GM23248 (cell line): ENCODE data around the gene ROPN1L. TPM values are rescaled to one million over a fixed set of nuclear protein-coding genes. Genes with fewer than 3 reads are reported as not detected.
A peak's percentile ranks its signal among the peaks of the same experiment; 100 is the strongest.

Source experiments
- DNase-seq: peaks from one replicate; pipeline ENCODE4 v3.0.0-alpha.2; 2015
- H2AFZ ChIP-seq: fragments of 200-600 bp; sonication (generic); 2 replicates; pipeline ENCODE4 v1.6.1; 2016; ENCODE audit warnings: antibody characterized with exemption
- H3F3A ChIP-seq: fragments of 200-600 bp; sonication (generic); 2 replicates; pipeline ENCODE4 v1.6.1; 2016; ENCODE audit warnings: mild to moderate bottlenecking, antibody characterized with exemption, mixed run types; ENCODE audit not compliant: insufficient read depth
- H3K27ac ChIP-seq: fragments of 200-600 bp; sonication (generic); 2 replicates; pipeline ENCODE4 v1.5.1; 2016; ENCODE audit warnings: mild to moderate bottlenecking
- H3K27me3 ChIP-seq: fragments of 200-600 bp; sonication (generic); replicated peaks from 2 replicates; pipeline ENCODE4 v1.6.1; 2016; ENCODE audit warnings: mild to moderate bottlenecking; ENCODE audit not compliant: insufficient read depth
- H3K36me3 ChIP-seq: fragments of 200-600 bp; sonication (generic); 2 replicates; pipeline ENCODE4 v1.6.1; 2016; ENCODE audit warnings: low read depth, mild to moderate bottlenecking
- H3K4me1 ChIP-seq: fragments of 200-600 bp; sonication (generic); 2 replicates; pipeline ENCODE4 v1.6.1; 2016; ENCODE audit warnings: mild to moderate bottlenecking; ENCODE audit not compliant: insufficient read depth
- H3K4me2 ChIP-seq: fragments of 200-600 bp; sonication (generic); one replicate; pipeline ENCODE4 v1.6.1; 2016; ENCODE audit warnings: mild to moderate bottlenecking; ENCODE audit not compliant: unreplicated experiment
- H3K4me3 ChIP-seq: fragments of 200-600 bp; sonication (generic); 2 replicates; pipeline ENCODE4 v1.5.1; 2016; ENCODE audit warnings: mild to moderate bottlenecking
- H3K79me2 ChIP-seq: fragments of 200-600 bp; sonication (generic); 2 replicates; pipeline ENCODE4 v1.6.1; 2016; ENCODE audit warnings: mild to moderate bottlenecking; ENCODE audit not compliant: insufficient read depth
- H3K9ac ChIP-seq: fragments of 200-600 bp; sonication (generic); 2 replicates; pipeline ENCODE4 v1.6.1; 2016; ENCODE audit warnings: mild to moderate bottlenecking
- H3K9me2 ChIP-seq: fragments of 200-600 bp; sonication (generic); 2 replicates; pipeline ENCODE4 v1.6.1; 2016; ENCODE audit warnings: mixed run types, mild to moderate bottlenecking, moderate library complexity; ENCODE audit not compliant: insufficient read depth
- H3K9me3 ChIP-seq: fragments of 200-600 bp; sonication (generic); one replicate; pipeline ENCODE4 v1.6.1; 2017; ENCODE audit warnings: low read depth
- H4K20me1 ChIP-seq: fragments of 200-600 bp; sonication (generic); 2 replicates; pipeline ENCODE4 v1.6.0; 2016; ENCODE audit not compliant: insufficient read depth
- EZH2 ChIP-seq: fragments of 200-600 bp; sonication (generic); IDR thresholded peaks from 2 replicates; pipeline ENCODE4 v1.6.1; 2018; ENCODE audit warnings: antibody characterized with exemption, mild to moderate bottlenecking; ENCODE audit not compliant: insufficient read depth, poor library complexity, severe bottlenecking
- EZH2phosphoT487 ChIP-seq: fragments of 200-600 bp; sonication (generic); IDR thresholded peaks from 2 replicates; pipeline ENCODE4 v1.6.1; 2018; ENCODE audit warnings: antibody characterized with exemption, moderate library complexity, mild to moderate bottlenecking, low read depth; ENCODE audit not compliant: insufficient read depth
- WGBS, 2 experiments: methylation state at CpG; one replicate each; pipeline ENCODE4 v1.1.6; 2015 to 2017; ENCODE audit warnings: low lambda C conversion rate in 2 of 2, low coverage in 1 of 2; ENCODE audit errors: missing lambda C conversion rate in 2 of 2; 5-methylcytosine and 5-hydroxymethylcytosine counted together
- in situ Hi-C: fragments of 300-500 bp; cut with MboI; formaldehyde crosslinking; loops from 2 replicates; pipeline ENCODE4 v1.15.0; 2020
- polyA plus RNA-seq: library from polyadenylated mRNA; unstranded; fragments of >200 nt; fragmentation: Nextera tagmentation; extraction: Ambion mirVana; gene quantifications from 2 replicates; pipeline ENCODE4 v1.2.1, GENCODE V29; 2016
- total RNA-seq: library from RNA; depleted of rRNA; stranded (reverse); fragments of >200 nt; shearing (Covaris generic); gene quantifications from 2 replicates; pipeline ENCODE4 v1.2.3, GENCODE V29; 2014

ROPN1L gene
- total and polyA plus RNA-seq, 2 experiments from 2014 or later, result 0.69 to 0.86 TPM

GRCh38 chr5:10457682-10458574, 16.2 kb downstream of the ROPN1L start:
- Histone ChIP-seq H3K4me1 (peaks cover 53% of the 10 kb centered on the region), H3K36me3 (no peaks in the 10 kb centered on the region), H3K9ac (0 out of 2 replicates have a peak overlapping the region, but pooled peaks have one; percentile 4), H3K79me2 (no peaks in the 10 kb centered on the region), H3K9me2 (no peaks in the 10 kb centered on the region), H3K27me3 (no peaks in the 10 kb centered on the region), H3K27ac (peak overlapping the region; percentile 51; the same call in 1 of the 2 replicates), H2AFZ (peak overlapping the region; percentile 20), H3K4me3 (no peak overlapping the region), H3F3A (peaks cover 38% of the 10 kb centered on the region), H4K20me1 (no peaks in the 10 kb centered on the region), H3K4me2 (no peak overlapping the region), H3K9me3 (no peaks in the 10 kb centered on the region)
- WGBS, 2 experiments, result 47 to 70% methylated on average over 15 to 22 of the region's 23 CpGs
- DNase-seq, result peak; percentile 72
- in situ Hi-C loops, result no loop called here
- TF ChIP-seq EZH2 (no peak), EZH2phosphoT487 (no peak)

- no peaks in the 10 kb centered on the region for H3K9me3 ChIP-seq
- H3K27me3 ChIP-seq, result no peaks in the 10 kb centered on the region
- H3K4me1 ChIP-seq, result peaks cover 39% of the 10 kb centered on the region
- no peak overlapping the region for H3K27ac ChIP-seq
- H4K20me1 ChIP-seq, result no peaks in the 10 kb centered on the region
- no peak overlapping the region for H2AFZ ChIP-seq
- no peak for TF ChIP-seq EZH2phosphoT487
- no peak for TF ChIP-seq EZH2
- no peaks in the 10 kb centered on the region for H3K9me2 ChIP-seq
- no peak overlapping the region for H3K4me3 ChIP-seq
- in situ Hi-C loops, result no loop called here
- H3F3A ChIP-seq, result peaks cover 24% of the 10 kb centered on the region
- no peak for DNase-seq
- no peak overlapping the region for H3K9ac ChIP-seq
- H3K36me3 ChIP-seq, result no peaks in the 10 kb centered on the region
- 88 to 91% methylated on average over 19 of the region's 19 CpGs for WGBS, 2 experiments
- no peaks in the 10 kb centered on the region for H3K79me2 ChIP-seq
- no peak overlapping the region for H3K4me2 ChIP-seq
Observed at GRCh38 chr5:10459080-10460055, 17.7 kb downstream of the ROPN1L start.

GRCh38 chr5:10460252-10460906, 18.7 kb downstream of the ROPN1L start:
- peaks cover 28% of the 10 kb centered on the region for H3K4me1 ChIP-seq
- H3K4me3 ChIP-seq, result no peak overlapping the region
- H3K9ac ChIP-seq, result no peak overlapping the region
- H3K9me2 ChIP-seq, result no peaks in the 10 kb centered on the region
- no peaks in the 10 kb centered on the region for H4K20me1 ChIP-seq
- H3K27ac ChIP-seq, result no peak overlapping the region
- in situ Hi-C loops, result no loop called here
- H3K27me3 ChIP-seq, result no peaks in the 10 kb centered on the region
- peaks cover 16% of the 10 kb centered on the region; the same call in 1 of the 2 replicates for H3F3A ChIP-seq
- 45 to 47% methylated on average over 13 of the region's 13 CpGs for WGBS, 2 experiments
- no peaks in the 10 kb centered on the region for H3K9me3 ChIP-seq
- H3K36me3 ChIP-seq, result no peaks in the 10 kb centered on the region
- DNase-seq, result peak; percentile 32
- H3K4me2 ChIP-seq, result no peak overlapping the region
- H2AFZ ChIP-seq, result no peak overlapping the region
- TF ChIP-seq EZH2phosphoT487 (no peak), EZH2 (no peak)
- H3K79me2 ChIP-seq, result no peaks in the 10 kb centered on the region

- no peak for DNase-seq
- 97 to 98% methylated on average over 12 of the region's 12 CpGs for WGBS, 2 experiments
Observed at GRCh38 chr5:10461041-10461440, 19.4 kb downstream of the ROPN1L start.

More at GRCh38 chr5:10461041-10461440, 19.4 kb downstream of the ROPN1L start:
- Histone ChIP-seq H3K4me1 (peaks cover 25% of the 10 kb centered on the region), H3K79me2 (no peaks in the 10 kb centered on the region), H3K9ac (no peak overlapping the region), H3K27ac (no peak overlapping the region), H3K27me3 (no peaks in the 10 kb centered on the region), H2AFZ (no peak overlapping the region), H3K9me2 (no peaks in the 10 kb centered on the region), H3F3A (peaks cover 13% of the 10 kb centered on the region; the same call in 1 of the 2 replicates), H3K36me3 (no peaks in the 10 kb centered on the region), H3K4me3 (no peak overlapping the region), H3K4me2 (no peak overlapping the region), H3K9me3 (no peaks in the 10 kb centered on the region), H4K20me1 (no peaks in the 10 kb centered on the region)
- in situ Hi-C loops, result no loop called here
- TF ChIP-seq EZH2phosphoT487 (no peak), EZH2 (no peak)
